GM18505 (cell line): ENCODE results near the gene GCAT.

Experiments used
- ATAC-seq: cut with Tn5 transposase; IDR thresholded peaks from one replicate; pipeline ENCODE4 v1.9.1; 2021; ENCODE audit not compliant: unreplicated experiment
- POLR2A ChIP-seq: IDR thresholded peaks from 4 replicates; pipeline ENCODE4 v1.6.1; 2011; ENCODE audit warnings: borderline replicate concordance; ENCODE audit not compliant: insufficient read depth, insufficient read length; ENCODE audit errors: extremely low read depth

The GCAT gene

DNA sequence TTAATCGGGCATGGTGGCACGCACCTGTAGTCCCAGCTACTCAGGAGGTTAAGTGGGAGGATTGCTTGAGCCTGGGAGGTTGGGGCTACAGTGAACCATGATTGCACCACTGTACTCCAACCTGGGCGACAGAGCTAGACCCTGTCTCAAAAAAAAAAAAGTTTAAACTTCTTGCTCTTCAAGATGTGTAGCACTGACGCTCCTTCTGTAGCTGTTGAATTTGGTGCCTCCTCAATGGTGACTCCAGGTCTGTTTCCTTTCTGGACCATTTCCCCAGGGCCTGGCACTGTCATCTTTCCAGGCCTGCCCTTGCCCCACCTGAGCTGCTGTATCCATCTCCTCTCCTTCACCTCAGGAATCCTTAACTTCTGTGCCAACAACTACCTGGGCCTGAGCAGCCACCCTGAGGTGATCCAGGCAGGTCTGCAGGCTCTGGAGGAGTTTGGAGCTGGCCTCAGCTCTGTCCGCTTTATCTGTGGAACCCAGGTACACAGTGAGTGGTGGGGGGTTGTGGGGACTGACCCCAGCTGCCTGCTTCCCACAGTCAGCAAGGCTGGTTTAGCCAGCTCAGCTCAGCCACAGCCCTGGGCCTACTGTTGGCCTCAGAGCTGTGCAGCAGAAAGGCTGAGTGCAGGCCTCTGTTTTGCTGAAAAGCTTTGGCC, 2.1 kb downstream of the GCAT start:
- no peak for TF ChIP-seq POLR2A

DNA sequence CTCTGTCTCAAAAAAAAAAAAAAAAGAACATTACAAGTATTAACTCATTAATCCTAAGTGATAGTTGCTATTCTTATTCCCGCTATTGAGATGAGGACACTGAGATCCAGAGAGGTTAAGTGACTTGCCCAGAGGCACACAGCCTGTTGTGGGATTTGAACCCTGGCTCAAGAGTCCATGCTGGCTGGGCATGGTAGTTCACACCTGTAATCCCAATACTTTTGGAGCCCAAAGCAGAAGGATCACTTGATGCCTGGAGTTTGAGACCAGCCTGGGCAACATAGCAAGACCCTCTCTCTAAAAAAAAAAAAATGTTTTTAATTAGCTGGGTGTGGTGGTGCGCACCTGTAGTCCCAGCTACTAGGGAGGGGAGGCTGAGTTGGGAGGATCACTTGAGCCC, 4.1 kb downstream of the GCAT start:
- no peak for ATAC-seq
- no peak for TF ChIP-seq POLR2A

More for the DNA sequence above, 2.1 kb downstream of the GCAT start:
- no peak for ATAC-seq

DNA sequence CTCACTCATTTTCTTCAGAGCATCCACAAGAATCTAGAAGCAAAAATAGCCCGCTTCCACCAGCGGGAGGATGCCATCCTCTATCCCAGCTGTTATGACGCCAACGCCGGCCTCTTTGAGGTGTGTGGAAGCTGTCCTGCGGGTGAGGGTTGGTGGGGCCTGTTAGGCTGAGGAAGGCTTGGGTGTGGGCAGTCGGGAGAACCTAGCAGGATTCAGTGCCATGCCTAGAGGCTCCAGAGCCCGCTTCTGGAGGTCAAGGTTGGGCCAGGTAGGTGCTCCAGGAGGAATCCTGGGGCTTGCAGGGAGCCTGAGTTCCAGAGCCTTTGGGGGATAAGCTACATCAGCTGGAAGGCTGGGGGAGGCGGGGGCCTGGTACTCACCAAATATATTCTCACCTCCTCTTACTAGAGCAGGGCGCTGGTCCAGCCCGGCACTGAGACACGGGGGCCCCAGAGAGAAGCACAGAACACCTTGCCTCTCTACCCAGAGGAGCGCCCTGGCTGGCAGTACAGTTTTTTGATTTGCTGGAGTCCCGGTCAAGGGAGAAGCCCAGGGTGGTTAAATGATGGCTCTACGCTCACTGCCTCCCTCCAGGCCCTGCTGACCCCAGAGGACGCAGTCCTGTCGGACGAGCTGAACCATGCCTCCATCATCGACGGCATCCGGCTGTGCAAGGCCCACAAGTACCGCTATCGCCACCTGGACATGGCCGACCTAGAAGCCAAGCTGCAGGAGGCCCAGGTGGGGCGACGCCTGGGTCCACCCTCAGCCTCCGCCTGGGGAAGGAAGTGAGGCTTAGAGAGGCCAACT, 5.3 kb downstream of the GCAT start:
- no peak for ATAC-seq
- TF ChIP-seq POLR2A = no peak

DNA sequence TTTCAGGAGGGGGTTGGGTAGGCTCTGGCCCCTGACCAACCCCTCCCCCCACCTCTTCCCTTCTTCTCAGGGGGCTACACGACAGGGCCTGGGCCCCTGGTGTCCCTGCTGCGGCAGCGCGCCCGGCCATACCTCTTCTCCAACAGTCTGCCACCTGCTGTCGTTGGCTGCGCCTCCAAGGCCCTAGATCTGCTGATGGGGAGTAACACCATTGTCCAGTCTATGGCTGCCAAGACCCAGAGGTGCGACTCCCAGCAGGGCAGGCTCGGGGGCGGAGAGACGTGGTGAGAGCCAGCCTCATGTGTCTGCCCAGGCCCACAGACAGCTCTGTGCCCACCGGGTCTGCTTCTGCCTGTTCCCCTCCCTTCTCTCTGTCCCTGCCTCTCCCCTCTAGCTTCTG, 7.9 kb downstream of the GCAT start:
- ATAC-seq = no peak
- TF ChIP-seq POLR2A = no peak

DNA sequence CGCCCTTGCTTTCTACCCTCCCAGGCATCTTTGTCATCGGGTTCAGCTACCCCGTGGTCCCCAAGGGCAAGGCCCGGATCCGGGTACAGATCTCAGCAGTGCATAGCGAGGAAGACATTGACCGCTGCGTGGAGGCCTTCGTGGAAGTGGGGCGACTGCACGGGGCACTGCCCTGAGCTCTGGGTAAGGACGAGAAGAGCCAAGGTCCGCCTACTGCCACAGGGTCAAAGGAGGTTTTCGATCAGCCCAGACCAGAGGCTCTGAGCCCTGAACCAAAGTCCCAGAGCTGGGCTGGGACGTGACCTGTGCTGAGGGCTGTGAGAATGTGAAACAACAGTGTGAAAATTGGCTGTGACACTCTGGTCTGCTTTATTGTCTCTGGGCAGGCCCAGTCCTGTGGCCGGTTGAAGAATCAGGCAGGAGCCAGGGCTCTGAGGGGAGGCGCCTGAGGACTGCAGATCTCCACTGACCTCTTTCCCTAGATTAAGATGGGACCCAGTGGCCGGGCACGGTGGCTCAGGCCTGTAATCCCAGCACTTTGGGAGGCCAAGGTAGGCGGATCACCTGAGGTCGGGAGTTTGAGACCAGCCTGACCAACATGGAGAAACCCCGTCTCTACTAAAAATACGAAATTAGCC, 8.9 kb downstream of the GCAT start:
- no peak for ATAC-seq
- TF ChIP-seq POLR2A = no peak

DNA sequence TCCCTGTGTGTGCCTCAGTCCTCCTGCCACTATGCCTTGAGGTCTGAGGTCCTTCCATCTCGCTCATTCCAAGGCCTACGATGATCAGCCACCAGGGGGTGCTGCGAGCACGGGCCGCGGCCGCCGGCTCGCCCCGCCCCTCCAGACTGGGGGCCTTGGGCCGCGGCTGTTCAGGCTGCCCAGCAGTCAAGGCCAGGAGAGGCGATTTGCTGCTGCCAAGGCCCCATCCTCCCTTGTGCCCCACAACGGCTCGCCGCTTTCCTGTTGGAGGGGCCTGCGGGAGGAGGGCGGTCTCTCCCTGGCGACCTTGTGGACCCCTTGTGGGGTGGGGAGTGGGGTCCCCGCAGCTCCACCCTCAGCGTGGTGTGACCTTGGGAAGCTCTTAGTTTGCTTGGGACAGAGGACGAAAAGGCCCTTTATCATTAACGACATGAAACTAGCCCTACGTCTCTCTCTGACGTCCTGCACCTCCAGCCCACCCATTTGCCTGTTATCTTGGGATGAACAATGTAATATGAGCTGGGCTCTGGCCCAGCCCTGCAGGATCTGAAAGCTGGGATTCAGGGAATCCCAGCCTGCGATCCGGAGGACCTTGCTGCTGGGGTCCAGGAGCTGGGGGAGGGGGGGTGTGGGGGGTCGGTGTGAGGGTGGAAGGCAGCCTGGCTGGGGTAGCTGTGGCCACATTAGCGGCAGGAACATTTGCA, 10.1 kb downstream of the GCAT start:
- ATAC-seq = no peak
- TF ChIP-seq POLR2A = no peak

DNA sequence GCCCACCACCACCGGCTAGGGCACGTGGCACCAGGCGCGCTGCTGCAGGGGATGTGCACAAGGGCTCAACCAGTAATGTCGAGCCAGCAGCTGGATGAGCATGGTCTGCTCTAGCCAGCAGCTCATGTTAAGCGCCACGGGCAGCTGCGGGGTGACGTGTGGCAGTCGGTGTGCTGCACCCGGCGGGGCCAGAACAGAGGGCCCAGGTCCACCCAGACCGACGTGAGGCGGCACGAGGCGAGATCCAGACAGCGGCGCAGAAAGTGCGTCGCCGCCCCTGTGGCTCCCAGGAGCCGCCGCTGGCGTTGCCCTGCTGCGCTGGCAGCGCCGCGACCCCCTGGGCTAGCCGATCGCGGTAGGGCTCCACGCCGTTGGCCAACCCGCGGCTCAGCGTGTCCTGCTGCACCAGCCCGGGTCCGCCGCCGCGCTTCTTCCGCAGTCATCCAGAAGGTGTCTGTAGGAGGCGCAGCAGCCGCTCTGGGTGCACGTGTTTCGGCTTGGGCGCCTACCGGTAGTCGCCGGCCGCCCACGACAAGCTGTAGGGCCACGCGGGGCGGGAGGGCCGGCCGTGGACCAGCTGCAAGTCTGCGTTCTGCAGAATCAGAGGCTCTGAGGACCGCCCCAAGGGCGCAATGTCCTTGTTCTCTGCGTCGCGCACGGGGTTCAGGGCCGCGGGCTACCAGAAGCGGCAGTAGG, 10.8 kb downstream of the GCAT start:
- no peak for ATAC-seq
- TF ChIP-seq POLR2A = no peak

DNA sequence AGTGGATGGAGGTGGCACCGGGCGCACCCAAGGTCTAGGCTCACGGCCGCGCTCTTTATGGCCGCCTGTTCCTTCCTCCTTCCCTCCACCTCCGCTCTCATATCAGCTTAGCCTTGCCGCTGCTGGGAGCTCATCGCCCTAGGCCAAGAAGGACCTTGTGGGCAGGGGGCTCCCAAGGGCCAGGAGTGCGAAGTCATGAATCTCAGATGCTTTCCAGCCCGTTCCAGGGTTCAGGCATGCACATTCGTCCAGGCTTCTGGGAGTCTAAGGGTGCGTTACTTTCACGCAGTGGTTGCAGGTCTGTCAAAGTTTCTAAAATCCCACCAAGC, 11.3 kb downstream of the GCAT start:
- no peak for TF ChIP-seq POLR2A
- no peak for ATAC-seq

DNA sequence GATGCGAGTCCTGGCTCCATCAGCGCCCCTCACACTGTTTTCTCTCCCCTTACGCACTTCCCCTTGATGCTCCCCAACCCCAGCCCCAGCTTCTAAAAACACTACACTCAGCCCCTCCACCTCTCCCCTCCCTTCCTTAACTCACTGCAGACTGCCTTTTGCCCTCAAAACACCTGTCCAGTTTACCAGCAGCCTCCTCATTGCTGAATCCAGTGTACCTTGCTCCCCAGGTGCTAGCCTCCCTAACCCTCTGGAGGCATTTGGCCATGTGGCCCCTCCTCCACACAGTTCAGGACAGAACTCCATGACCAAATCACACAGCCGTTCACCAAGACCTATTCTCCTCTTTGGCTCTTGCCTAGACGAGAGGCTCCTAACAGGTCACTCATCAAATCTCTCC, 12.6 kb downstream of the GCAT start:
- no peak for TF ChIP-seq POLR2A
- ATAC-seq = no peak

DNA sequence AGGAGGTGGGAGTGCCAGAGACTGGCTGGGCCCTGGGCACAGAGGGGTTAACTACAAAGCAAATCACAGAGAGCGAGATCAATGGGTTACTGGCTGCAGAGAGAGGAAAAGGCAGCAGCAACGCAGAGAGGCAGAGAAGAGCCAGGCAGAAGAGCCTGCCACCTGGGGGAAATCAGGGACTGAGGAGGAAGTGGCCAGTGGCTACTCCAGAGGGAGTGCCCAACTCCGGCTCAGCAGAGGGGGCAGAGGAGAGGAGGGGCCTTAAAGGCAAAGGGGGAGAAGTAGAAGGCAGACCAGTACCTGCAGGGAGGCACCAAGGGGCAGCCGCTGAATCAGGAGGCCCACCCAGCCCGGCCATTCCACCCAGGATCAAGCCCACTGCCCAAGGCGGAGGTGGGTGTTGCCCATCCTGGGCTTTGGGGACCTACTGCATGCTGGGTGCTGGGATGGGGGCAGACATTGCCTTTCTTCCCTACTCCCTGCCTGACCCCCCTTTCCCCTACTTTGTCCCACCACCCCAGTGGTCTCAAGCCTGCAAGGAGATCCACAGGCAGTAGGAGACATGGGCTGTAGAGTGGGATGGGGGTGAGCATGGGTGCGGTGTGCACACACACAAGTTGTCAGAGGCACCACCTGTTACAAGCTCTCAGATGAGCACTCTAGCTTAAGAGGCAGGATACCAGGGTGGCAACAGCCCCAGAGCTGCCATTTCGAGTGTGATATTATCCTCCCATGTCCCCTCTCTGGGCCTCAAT, 14.5 kb downstream of the GCAT start:
- TF ChIP-seq POLR2A = no peak
- no peak for ATAC-seq

DNA sequence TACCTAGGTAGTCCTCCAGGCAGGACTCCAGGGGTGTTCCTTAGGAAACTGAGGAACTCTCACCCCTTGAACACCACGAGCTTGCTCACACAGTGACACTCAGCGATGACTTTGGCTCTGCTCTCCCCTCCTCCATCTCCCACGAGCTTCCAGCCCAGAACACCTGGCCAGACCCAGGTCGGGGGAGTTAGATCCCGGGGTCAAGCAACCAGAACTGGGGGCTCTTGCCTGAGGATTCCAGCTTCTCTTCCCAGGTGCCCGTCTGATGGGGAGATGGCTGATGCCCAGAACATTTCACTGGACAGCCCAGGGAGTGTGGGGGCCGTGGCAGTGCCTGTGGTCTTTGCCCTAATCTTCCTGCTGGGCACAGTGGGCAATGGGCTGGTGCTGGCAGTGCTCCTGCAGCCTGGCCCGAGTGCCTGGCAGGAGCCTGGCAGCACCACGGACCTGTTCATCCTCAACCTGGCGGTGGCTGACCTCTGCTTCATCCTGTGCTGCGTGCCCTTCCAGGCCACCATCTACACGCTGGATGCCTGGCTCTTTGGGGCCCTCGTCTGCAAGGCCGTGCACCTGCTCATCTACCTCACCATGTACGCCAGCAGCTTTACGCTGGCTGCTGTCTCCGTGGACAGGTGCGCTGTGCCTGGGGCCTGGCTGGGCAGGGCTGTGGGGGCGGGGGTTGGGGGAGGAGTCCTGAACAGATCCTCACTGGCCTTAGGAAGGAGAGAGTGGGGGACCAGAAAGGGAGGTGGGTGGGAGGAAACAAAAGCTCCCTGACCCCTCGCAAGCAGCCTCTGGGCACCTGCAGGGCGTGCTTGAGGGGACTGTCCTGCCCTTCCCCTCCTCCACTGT, 15.6 kb downstream of the GCAT start, which contains the start of gene GALR3:
TSS of gene GALR3 (plus strand) at position 249 of the 852 bp plus-strand sequence. CDS start at position 274, 25 bp downstream.
- no peak for TF ChIP-seq POLR2A
- ATAC-seq = no peak
